Panc1 (cell line): ENCODE results near the gene ATP6V0E2. TPM values are rescaled to one million over a fixed set of nuclear protein-coding genes. Genes with fewer than 3 reads are reported as not detected.

Source experiments
- ATAC-seq: fragments of 200-7000 bp; cut with Tn5 transposase; 2 replicates; pipeline ENCODE4 v1.9.1; 2020; ENCODE audit warnings: mild to moderate bottlenecking, moderate library complexity
- Bru-seq: library from RNA; stranded (reverse); fragments of 400-500 nt; gene quantifications from one replicate; lab custom pipeline; 2021; lab: Mats Ljungman, UMichigan
- BruChase-seq, 2 experiments: library from RNA; stranded (reverse); fragments of 400-500 nt; gene quantifications; one replicate each; lab custom pipeline; 2021; lab: Mats Ljungman, UMichigan
- BruUV-seq: library from RNA; stranded (reverse); fragments of 400-500 nt; replicated peaks from 2 replicates; lab custom pipeline; 2021; lab: Mats Ljungman, UMichigan
- CTCF ChIA-PET: fragments of 300-600 bp; sonication (Branson Sonifier 250); formaldehyde crosslinking; loops from one replicate; lab custom pipeline; 2022; ENCODE audit warnings: antibody characterized with exemption; lab: Charles Lee
- POLR2A ChIA-PET: fragments of 300-600 bp; sonication (Branson Sonifier 250); formaldehyde crosslinking; loops from one replicate; lab custom pipeline; 2022; ENCODE audit warnings: antibody characterized with exemption; lab: Charles Lee
- DNase-seq: peaks from one replicate; pipeline ENCODE4 v3.0.0-alpha.2; 2010; ENCODE audit warnings: low read depth, low spot score
- H3K27ac ChIP-seq: 2 replicates; pipeline ENCODE4 v1.5.1; 2011; ENCODE audit warnings: mild to moderate bottlenecking, low read length, inconsistent platforms
- H3K27me3 ChIP-seq: fragments of 200-500 bp; sonication (Bioruptor generic); 2 replicates; pipeline ENCODE4 v1.6.0; 2014; ENCODE audit warnings: low read length, inconsistent platforms; ENCODE audit not compliant: control insufficient read depth, insufficient read depth
- H3K36me3 ChIP-seq: fragments of 200-500 bp; sonication (Bioruptor generic); 2 replicates; pipeline ENCODE4 v1.5.1; 2014; ENCODE audit warnings: inconsistent platforms, mild to moderate bottlenecking, low read length, moderate library complexity; ENCODE audit not compliant: control insufficient read depth, insufficient read depth
- H3K4me1 ChIP-seq: 2 replicates; pipeline ENCODE4 v1.5.1; 2011; ENCODE audit warnings: inconsistent platforms, mild to moderate bottlenecking, low read length, moderate library complexity; ENCODE audit not compliant: control insufficient read depth, insufficient read depth
- H3K4me3 ChIP-seq, 2 experiments: 2 replicates each; pipeline ENCODE4 v1.5.1; 2011 to 2012; ENCODE audit warnings: low read depth in 2 of 2, low read length in 2 of 2, mild to moderate bottlenecking in 2 of 2, inconsistent platforms in 1 of 2, moderate library complexity in 1 of 2
- H3K9me3 ChIP-seq: fragments of 200-500 bp; sonication (Bioruptor generic); 2 replicates; pipeline ENCODE4 v1.5.1; 2014; ENCODE audit warnings: low read depth, mild to moderate bottlenecking, inconsistent platforms, low read length, moderate library complexity; ENCODE audit not compliant: control insufficient read depth, insufficient read depth
- POLR2AphosphoS5 ChIP-seq: IDR thresholded peaks from 2 replicates; pipeline ENCODE4 v1.6.1; 2012; ENCODE audit warnings: mild to moderate bottlenecking, low read depth, low read length, moderate library complexity
- SIN3A ChIP-seq: IDR thresholded peaks from 2 replicates; pipeline ENCODE4 v1.6.1; 2012; ENCODE audit warnings: low read depth, mild to moderate bottlenecking, low read length, moderate library complexity, borderline replicate concordance; ENCODE audit not compliant: insufficient read depth
- TCF7L2 ChIP-seq: IDR thresholded peaks from 2 replicates; pipeline ENCODE4 v1.6.1; 2011; ENCODE audit warnings: mild to moderate bottlenecking, low read depth, low read length, inconsistent platforms
- in situ Hi-C: cut with HindIII; loops from 2 replicates; pipeline ENCODE4 v1.10.0; 2016; ENCODE audit warnings: low sequenced_read_pairs, low pct_unique_long_range_greater_than_20kb
- intact Hi-C: fragments of 100-400 bp; cut with micrococcal nuclease; formaldehyde crosslinking; loops from one replicate; pipeline ENCODE4 v1.10.0; 2022; ENCODE audit not compliant: unreplicated experiment
- long read RNA-seq: library from polyadenylated mRNA; unstranded; transcript quantifications from one replicate; pipeline ENCODE4 v2.0.0, GENCODE V29; 2021; ENCODE audit not compliant: unreplicated experiment
- polyA plus RNA-seq: library from polyadenylated mRNA; unstranded; fragments of >200 nt; gene quantifications from one replicate; pipeline ENCODE4 v1.2.1, GENCODE V29; 2012; ENCODE audit warnings: missing spikeins; ENCODE audit not compliant: insufficient read length
- total RNA-seq: library from RNA; stranded (reverse); gene quantifications from one replicate; pipeline ENCODE4 v1.2.1, GENCODE V29; 2021; ENCODE audit not compliant: unreplicated experiment
- TF ChIP-seq, protein P1 (sequence below), 2 experiments: IDR thresholded peaks; 2 replicates each; pipeline ENCODE4 v1.6.1; 2011 to 2012; ENCODE audit warnings: low read depth in 2 of 2, control low read depth in 1 of 2, low read length in 1 of 2, mild to moderate bottlenecking in 1 of 2, moderate library complexity in 1 of 2; ENCODE audit not compliant: insufficient read depth in 1 of 2
- TF ChIP-seq, protein P2 (sequence below): fragments of 450-650 bp; IDR thresholded peaks from 2 replicates; pipeline ENCODE4 v1.5.1; 2017; ENCODE audit warnings: mild to moderate bottlenecking

Gene ATP6V0E2
- 44.7 TPM for total RNA-seq
- polyA plus RNA-seq = 61.2 TPM
- Bru-seq, nascent RNA = percentile 42 among the genes with signal in this experiment
- percentile 45 among the genes with signal in this experiment for BruChase-seq, experiment 1, labeled RNA remaining after a 2-hour chase
- percentile 63 among the genes with signal in this experiment for BruChase-seq, experiment 2, labeled RNA remaining after a 6-hour chase
- long read RNA-seq, transcript ATP6V0E2-203 (4 exons, 2,722 nt) = major isoform, 53 of 84 reads
- long read RNA-seq, partial matches to known transcripts = 30 of 84 reads
- long read RNA-seq, other reads (novel, unspliced or antisense) = 0 of 84 reads

DNA sequence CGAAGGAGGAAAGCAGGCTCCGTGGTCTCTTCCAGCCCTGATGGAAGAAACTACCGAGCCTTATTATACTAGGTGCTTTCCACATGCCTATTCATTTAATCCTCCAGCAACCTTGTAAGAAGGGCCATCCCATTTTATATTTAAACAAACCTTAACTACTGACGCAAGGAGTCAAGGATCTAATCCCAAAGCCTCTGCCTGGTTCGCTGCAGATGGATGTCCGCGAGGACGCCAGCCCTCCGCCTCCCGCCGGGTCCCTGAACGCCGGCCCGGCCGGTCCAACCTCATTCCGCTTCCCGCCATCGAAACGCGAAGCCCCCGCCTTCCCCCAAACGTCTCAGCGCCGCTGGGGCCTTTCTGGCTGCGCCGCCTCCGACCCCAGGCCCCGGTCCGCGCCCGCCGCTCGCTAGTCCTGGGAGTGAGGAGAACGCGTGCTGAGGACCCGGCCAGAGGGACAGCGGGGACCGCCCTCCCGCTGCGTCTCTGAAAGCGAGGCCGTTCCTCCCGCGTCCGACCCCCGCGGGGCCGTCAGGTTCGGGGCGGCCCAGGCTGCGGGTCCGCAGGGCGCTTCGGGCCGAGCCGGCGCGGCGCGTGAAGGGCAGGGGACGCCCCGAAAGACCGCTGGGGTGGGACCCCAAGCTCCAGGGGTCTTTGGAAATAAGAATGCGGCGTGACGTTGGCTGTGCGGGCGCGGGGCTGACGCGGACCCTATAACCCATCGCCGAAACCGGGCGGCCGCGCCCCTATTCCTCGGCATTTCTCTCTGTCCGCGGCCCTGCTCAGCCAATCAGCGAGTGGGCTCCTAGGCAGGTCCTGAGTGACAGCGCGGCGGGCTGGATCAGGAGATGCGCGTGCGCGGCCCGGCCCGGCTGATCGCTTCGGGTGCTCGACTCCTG lies at the start of gene ATP6V0E2:
TSS of gene ATP6V0E2 (plus strand) at position 896 of the 896 bp plus-strand sequence. CDS start 97 bp downstream, outside the sequence.
- in situ Hi-C loops (no loop called here), intact Hi-C loops (no loop called here)
- H3K27ac ChIP-seq = peak within 1 kb of the TSS; percentile 70
- CTCF ChIA-PET = no interaction called here
- H3K4me3 ChIP-seq = peak within 1 kb of the TSS; percentile 69 to 88
- no peaks in the 10 kb centered on the region; the same call in 1 of the 2 replicates for H3K36me3 ChIP-seq
- H3K4me1 ChIP-seq = peaks cover 12% of the 10 kb centered on the region
- H3K9me3 ChIP-seq = no peaks in the 10 kb centered on the region
- POLR2A ChIA-PET = no interaction called here
- BruUV-seq = no TSS peak
- H3K27me3 ChIP-seq = no peaks in the 10 kb centered on the region
- ATAC-seq = peak; percentile 98
- 0 out of 2 replicates have a peak, but pooled peaks have one; percentile 47 for TF ChIP-seq POLR2AphosphoS5
- TF ChIP-seq, protein P1, sequence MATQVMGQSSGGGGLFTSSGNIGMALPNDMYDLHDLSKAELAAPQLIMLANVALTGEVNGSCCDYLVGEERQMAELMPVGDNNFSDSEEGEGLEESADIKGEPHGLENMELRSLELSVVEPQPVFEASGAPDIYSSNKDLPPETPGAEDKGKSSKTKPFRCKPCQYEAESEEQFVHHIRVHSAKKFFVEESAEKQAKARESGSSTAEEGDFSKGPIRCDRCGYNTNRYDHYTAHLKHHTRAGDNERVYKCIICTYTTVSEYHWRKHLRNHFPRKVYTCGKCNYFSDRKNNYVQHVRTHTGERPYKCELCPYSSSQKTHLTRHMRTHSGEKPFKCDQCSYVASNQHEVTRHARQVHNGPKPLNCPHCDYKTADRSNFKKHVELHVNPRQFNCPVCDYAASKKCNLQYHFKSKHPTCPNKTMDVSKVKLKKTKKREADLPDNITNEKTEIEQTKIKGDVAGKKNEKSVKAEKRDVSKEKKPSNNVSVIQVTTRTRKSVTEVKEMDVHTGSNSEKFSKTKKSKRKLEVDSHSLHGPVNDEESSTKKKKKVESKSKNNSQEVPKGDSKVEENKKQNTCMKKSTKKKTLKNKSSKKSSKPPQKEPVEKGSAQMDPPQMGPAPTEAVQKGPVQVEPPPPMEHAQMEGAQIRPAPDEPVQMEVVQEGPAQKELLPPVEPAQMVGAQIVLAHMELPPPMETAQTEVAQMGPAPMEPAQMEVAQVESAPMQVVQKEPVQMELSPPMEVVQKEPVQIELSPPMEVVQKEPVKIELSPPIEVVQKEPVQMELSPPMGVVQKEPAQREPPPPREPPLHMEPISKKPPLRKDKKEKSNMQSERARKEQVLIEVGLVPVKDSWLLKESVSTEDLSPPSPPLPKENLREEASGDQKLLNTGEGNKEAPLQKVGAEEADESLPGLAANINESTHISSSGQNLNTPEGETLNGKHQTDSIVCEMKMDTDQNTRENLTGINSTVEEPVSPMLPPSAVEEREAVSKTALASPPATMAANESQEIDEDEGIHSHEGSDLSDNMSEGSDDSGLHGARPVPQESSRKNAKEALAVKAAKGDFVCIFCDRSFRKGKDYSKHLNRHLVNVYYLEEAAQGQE (IDR thresholded peaks at IDR 0.05; ENCODE audit: insufficient read depth in 1 of 2, low read depth in 2 of 2, low read length in 1 of 2) = no peak
- no peak for TF ChIP-seq TCF7L2
- 0 out of 2 replicates have a peak, but pooled peaks have one; percentile 22 for TF ChIP-seq SIN3A
- TF ChIP-seq, protein P2, sequence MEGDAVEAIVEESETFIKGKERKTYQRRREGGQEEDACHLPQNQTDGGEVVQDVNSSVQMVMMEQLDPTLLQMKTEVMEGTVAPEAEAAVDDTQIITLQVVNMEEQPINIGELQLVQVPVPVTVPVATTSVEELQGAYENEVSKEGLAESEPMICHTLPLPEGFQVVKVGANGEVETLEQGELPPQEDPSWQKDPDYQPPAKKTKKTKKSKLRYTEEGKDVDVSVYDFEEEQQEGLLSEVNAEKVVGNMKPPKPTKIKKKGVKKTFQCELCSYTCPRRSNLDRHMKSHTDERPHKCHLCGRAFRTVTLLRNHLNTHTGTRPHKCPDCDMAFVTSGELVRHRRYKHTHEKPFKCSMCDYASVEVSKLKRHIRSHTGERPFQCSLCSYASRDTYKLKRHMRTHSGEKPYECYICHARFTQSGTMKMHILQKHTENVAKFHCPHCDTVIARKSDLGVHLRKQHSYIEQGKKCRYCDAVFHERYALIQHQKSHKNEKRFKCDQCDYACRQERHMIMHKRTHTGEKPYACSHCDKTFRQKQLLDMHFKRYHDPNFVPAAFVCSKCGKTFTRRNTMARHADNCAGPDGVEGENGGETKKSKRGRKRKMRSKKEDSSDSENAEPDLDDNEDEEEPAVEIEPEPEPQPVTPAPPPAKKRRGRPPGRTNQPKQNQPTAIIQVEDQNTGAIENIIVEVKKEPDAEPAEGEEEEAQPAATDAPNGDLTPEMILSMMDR = no peak
- peak; percentile 45 for DNase-seq

DNA sequence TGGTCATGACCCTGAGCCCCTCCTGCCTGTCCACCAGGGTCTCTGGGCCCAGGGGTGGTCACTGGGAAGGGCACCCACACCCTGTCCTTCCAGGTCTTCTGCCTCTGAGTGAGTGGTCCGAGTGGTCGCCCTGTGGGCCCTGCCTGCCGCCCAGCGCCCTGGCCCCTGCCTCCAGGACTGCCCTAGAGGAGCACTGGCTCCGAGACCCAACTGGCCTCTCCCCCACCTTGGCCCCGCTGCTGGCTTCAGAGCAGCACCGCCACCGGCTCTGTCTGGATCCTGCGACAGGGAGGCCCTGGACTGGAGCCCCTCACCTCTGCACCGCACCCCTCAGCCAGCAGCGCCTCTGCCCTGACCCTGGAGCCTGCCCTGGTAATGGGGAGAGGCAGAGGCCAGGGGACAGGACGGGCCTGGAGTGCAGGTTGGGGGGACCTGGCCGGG lies 49.4 kb upstream of the ATP6V0E2 start:
- no peaks in the 10 kb centered on the region for H3K4me1 ChIP-seq
- DNase-seq (no peak), ATAC-seq (no peak)
- TF ChIP-seq POLR2AphosphoS5 (no peak), SIN3A (no peak), TCF7L2 (no peak)
- TF ChIP-seq, protein P2 = no peak
- TF ChIP-seq, protein P1 (IDR thresholded peaks at IDR 0.05; ENCODE audit: insufficient read depth in 1 of 2, low read depth in 2 of 2, low read length in 1 of 2) = no peak
- CTCF ChIA-PET = no interaction called here
- no TSS peak for BruUV-seq
- H3K27ac ChIP-seq = no peak overlapping the region
- H3K27me3 ChIP-seq = no peaks in the 10 kb centered on the region
- intact Hi-C loops (no loop called here), in situ Hi-C loops (no loop called here)
- no peak overlapping the region for H3K4me3 ChIP-seq
- H3K9me3 ChIP-seq = no peaks in the 10 kb centered on the region
- POLR2A ChIA-PET = no interaction called here
- H3K36me3 ChIP-seq = no peaks in the 10 kb centered on the region
